MM.1S (cell line): ENCODE measurements around the gene ALLC.

ENCODE experiments used
- EZH2 ChIP-seq: fragments of 300-600 bp; sonication (generic); optimal IDR thresholded peaks from 2 replicates; pipeline ENCODE3; 2017; ENCODE audit warnings: low read depth, mild to moderate bottlenecking, antibody characterized with exemption, low read length, mixed read lengths
- TF ChIP-seq, protein P1 (sequence below): fragments of 300-600 bp; sonication (generic); IDR thresholded peaks from 2 replicates; pipeline ENCODE4 v1.5.1; 2016; ENCODE audit warnings: antibody characterized with exemption, low read length, mixed read lengths

DNA sequence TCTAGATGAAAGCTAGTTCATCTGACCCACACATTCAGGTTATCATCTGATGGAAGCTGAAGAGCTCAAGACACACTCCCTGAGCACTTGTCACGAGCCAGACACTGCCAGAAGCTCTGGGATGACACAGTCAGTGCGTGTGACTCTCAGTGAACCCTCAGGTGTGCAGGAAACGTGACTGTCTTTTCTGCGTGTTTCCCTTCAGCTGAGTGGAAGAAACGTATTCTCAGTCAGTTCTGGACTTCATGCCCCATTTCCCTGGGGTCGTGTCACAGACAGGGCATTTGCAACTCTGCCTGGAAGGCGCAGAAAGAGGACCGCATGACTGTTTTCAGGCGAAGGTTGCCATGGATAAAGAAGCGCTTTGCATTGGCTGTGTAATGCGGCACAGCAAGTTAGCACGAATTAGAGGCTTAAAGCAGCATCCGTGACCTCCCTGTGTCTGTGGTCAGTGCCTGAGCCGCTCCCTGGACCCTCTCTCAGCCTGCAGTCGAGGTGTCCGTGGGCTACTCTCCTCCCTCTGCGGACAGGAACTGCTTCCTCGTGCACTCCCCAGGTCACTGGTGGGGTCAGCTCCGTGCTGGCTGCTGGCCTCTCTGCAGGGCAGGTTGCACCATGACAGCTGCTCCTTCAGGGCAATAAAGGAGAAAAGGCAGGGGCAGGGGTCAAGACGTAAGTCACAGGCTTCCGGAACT, 3.3 kb upstream of the ALLC start:
- TF ChIP-seq, protein P1, sequence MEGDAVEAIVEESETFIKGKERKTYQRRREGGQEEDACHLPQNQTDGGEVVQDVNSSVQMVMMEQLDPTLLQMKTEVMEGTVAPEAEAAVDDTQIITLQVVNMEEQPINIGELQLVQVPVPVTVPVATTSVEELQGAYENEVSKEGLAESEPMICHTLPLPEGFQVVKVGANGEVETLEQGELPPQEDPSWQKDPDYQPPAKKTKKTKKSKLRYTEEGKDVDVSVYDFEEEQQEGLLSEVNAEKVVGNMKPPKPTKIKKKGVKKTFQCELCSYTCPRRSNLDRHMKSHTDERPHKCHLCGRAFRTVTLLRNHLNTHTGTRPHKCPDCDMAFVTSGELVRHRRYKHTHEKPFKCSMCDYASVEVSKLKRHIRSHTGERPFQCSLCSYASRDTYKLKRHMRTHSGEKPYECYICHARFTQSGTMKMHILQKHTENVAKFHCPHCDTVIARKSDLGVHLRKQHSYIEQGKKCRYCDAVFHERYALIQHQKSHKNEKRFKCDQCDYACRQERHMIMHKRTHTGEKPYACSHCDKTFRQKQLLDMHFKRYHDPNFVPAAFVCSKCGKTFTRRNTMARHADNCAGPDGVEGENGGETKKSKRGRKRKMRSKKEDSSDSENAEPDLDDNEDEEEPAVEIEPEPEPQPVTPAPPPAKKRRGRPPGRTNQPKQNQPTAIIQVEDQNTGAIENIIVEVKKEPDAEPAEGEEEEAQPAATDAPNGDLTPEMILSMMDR: no peak
- no peak for TF ChIP-seq EZH2
